Superior temporal gyrus (tissue), 1 donor: ENCODE results near the gene HTR1B.

Experiments
- DNase-seq: peaks from one replicate; pipeline ENCODE4 v3.0.0-alpha.2; 2016; ENCODE audit errors: extremely low spot score

Gene HTR1B, protein sequence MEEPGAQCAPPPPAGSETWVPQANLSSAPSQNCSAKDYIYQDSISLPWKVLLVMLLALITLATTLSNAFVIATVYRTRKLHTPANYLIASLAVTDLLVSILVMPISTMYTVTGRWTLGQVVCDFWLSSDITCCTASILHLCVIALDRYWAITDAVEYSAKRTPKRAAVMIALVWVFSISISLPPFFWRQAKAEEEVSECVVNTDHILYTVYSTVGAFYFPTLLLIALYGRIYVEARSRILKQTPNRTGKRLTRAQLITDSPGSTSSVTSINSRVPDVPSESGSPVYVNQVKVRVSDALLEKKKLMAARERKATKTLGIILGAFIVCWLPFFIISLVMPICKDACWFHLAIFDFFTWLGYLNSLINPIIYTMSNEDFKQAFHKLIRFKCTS

DNA sequence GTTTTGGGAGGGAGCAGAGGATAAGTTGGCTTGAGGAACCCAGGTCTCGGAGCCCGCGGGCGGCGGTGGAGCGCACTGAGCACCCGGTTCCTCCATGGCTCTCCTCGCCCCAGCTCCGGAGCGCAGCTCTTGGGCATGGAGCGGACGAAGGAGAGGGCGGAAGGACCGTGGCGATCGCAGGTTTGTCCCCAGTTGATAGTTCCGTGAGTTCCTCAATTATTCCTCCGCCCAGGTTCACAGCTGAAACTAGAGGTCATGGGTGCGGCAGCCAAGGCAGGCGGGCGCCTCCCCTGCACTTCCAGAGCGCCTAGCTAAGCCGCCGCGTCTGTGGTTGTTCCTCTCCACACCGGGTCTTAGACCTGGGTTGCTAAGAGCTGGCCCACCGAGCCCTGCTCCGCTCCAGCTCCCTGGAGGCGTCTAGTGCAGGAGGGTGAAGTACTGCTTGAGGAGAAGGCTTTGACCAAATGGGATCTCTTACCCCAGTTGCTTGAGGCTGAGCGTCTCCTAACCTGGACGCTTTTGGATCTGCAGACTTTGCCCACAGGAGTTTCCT, at the start of gene HTR1B:
HTR1B (minus strand) TSS at position 184 of the 553 bp plus-strand sequence; CDS start at position 96, 88 bp downstream.
- DNase-seq: no peak

GRCh38 chr6:77512554-77512953, 49.3 kb upstream of the HTR1B start:
- no peak for DNase-seq

DNA sequence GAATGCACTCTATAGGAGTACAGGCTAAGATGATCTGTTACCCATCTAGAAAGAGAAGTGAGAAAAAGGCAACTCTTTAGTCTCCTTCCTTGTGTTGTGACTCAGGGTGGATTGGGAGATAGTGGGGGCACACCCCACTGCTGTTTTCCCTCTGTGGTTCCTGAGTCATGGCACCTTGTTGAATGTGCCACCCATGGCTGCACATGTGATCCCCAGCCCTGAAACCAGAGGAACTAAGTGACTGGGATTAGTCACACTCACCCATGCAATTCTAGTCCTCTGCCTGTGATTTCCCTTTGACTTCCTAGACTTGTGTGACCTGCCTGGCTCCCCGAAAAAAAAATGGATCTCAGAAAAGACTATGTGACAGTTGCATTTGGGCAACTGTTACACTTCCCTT, 48.6 kb upstream of the HTR1B start:
- no peak for DNase-seq

- DNase-seq: no peak
Measured at GRCh38 chr6:77502981-77503380, 39.7 kb upstream of the HTR1B start.

DNA sequence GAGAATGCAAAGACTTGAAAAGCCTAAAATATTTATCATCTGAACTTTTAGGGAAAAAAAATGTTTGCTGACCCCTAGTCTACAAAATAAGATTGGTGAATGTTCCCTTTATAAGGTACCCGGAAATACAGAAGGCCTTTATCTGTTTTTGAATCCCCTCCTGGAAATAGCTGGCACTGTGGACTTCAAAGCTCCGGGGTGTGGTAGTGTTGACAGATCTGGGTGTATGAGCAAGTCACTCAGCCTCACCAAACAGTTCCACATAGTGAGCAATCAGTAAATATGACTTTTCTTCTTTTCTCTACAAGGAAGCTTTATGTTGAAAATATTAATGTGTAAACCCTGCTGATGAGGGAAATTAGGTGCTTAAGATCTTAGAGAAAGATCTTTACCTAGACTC, 29.2 kb upstream of the HTR1B start:
- no peak for DNase-seq

GRCh38 chr6:77487808-77488425, 24.6 kb upstream of the HTR1B start:
- no peak for DNase-seq

DNA sequence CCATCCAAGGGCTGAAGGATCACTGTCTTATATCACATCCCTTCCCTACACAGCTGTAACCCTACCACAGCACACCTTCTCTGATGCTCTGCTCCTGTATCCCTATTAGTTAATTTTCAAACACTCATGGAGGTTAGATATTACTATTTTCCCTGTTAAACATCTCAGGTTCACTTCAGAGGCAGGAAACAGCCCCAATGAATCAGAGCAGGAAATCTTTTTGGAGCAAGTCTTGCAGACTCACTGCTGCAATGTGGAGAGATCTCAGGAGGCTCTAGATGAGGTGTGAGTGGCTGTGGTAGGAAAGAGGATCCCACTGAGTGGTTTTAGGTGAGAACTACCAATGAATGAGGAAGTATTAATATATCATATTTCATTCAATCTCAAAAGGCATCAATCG, 19.7 kb upstream of the HTR1B start:
- DNase-seq: no peak

GRCh38 chr6:77474973-77475372, 11.7 kb upstream of the HTR1B start:
- DNase-seq: no peak

GRCh38 chr6:77474286-77474956, 11.1 kb upstream of the HTR1B start:
- no peak for DNase-seq

DNA sequence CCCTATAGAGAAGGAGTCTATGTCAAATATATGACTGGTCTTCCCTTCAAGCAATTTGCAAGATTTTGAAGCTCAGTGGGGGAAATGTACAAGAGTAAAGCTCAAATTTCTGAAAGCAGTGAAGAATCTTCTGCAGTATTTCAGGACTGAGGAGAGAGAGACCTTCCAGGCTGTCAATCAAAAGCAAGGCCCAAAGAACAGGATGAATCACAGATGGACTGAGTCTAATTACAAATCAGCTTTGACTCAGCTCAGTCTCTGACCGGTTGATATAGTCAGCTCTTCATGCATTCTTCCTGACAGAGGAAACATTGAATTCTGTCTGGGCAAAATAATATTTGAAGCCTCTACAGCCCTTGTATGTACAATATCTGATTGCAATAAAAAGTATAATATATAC, 7.7 kb upstream of the HTR1B start:
- DNase-seq: no peak

GRCh38 chr6:77468939-77469338, 5.6 kb upstream of the HTR1B start:
- no peak for DNase-seq

DNA sequence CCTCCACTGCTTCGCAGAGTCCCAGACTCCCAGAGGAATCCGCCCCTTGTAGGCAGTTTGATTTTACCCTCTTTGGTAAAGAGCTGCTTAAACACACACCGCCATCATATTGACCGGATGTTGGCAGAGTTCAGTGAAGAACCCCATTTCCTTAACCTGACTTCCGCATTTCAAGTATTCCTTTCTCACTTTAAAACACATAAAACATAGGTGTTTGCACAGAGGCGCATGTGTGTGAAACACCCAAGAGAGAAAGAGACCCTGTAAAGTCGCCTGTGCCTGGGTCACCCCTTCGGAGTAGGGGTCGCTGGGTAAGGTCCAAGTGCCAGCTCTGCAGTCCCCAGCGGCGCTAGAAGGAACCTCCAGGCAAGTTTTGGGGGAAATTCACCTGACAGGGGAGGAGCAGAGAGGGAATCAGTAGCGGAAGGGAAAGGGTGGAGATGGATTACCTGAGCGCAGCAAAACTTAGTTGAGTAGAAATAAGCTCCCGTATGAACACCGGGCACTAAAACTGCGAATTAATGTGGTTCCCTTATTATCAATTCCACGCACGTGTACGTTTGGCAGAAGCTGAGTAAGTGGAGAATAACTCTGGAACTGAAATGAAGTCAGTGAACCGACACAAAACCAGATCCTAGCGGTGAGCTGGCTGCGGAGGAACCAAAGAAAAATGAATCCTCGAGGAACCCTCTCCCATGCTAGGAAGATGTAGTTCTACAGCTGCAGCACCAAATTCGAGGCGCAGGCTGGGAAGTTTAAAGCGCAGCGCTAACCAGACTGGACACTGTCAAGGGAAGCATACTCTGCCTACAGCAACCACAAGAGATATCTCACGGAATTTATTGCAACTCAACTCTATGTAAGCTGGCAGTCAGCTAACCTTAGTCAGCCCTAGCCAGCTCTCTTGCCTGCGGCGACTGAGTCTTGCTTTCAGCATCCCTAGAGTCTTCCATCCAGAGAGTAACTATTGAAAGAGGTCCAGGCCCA, 3.5 kb upstream of the HTR1B start:
- DNase-seq: peak; percentile 24

DNA sequence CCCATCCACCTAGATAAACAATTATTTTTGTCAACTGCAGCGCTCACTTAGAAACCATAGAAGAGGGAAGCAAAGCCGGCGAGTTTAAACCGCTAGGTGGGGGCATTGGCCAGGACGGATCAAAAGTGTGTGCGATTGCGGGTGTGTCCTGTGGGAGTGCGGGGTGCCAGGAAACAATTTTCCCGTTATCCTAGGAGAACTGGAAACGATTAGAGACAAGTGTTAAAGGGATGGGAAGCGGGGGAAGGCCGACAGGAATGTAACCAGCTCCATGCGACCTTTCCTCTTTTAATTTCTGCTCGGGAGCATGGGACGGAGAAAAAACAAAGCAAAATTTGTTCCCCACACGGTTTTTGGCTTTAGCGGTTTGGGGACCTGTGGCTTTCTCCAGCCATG, 2.8 kb upstream of the HTR1B start:
- peak; percentile 57 for DNase-seq

DNA sequence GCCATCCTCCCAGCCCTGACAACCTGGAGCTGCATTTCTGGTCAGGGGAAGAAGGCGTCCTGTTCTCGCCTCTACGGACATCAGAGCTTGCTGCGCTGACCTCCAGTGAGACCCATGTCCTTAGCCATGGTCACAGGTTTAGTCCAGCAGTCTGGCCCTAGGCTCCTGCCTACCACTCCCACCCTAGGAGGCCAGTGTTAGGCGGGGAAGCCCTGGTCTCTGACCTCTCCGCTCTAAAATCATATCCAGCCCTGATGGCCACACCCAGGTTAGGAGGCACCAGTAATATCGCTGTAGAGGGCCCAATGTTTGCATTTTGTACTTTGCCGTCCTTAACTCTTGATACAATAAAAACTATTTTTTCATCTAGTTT, 1.2 kb upstream of the HTR1B start:
- no peak for DNase-seq

- DNase-seq: no peak
Measured at GRCh38 chr6:77463861-77464494, 687 bp upstream of the HTR1B start.

DNA sequence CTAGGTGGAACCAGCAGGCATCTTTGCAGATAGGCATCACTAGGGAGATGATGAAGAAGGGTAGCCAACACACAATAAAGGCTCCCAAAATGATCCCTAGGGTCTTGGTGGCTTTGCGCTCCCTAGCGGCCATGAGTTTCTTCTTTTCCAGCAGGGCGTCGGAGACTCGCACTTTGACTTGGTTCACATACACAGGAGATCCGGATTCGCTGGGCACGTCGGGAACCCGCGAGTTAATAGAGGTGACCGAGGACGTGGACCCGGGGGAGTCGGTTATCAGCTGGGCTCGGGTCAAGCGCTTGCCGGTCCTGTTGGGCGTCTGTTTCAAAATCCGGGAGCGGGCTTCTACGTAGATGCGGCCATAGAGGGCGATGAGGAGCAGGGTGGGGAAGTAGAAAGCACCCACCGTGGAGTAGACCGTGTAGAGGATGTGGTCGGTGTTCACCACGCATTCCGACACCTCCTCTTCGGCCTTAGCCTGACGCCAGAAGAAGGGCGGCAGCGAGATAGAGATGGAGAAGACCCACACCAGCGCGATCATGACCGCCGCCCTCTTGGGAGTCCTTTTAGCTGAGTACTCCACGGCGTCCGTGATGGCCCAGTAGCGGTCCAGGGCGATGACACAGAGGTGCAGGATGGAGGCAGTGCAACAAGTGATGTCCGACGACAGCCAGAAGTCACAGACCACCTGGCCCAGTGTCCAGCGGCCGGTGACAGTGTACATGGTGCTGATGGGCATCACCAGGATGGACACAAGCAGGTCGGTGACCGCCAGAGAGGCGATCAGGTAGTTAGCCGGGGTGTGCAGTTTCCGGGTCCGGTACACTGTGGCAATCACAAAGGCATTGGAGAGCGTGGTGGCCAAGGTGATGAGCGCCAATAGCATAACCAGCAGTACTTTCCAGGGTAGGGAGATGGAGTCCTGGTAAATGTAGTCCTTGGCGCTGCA, 658 bp downstream of the HTR1B start:
- no peak for DNase-seq

GRCh38 chr6:77461796-77462195, 1.5 kb downstream of the HTR1B start:
- no peak for DNase-seq

- peak; percentile 13 for DNase-seq
Measured at GRCh38 chr6:77458421-77458820, 4.9 kb downstream of the HTR1B start.

- peak; percentile 81 for DNase-seq
Measured at GRCh38 chr6:77457720-77458349, 5.5 kb downstream of the HTR1B start.
